MCF 10A (cell line): ENCODE results near the gene SLC24A3. TPM values are rescaled to one million over a fixed set of nuclear protein-coding genes. Genes with fewer than 3 reads are reported as not detected.
A peak's percentile ranks its signal among the peaks of the same experiment; 100 is the strongest.

Experiments used
- BruUV-seq: library from RNA; stranded (reverse); fragments of 400-500 nt; replicated peaks from 2 replicates; lab custom pipeline; 2021; lab: Mats Ljungman, UMichigan
- CTCF ChIA-PET: fragments of 300-600 bp; sonication (Branson Sonifier 250); formaldehyde crosslinking; extraction: SDS; loops from one replicate; lab custom pipeline; 2021; ENCODE audit warnings: antibody characterized with exemption, inconsistent platforms; lab: Yijun Ruan, JAX
- POLR2A ChIA-PET: fragments of 300-600, 350-650 bp; sonication (Branson Sonifier 250); formaldehyde crosslinking; extraction: SDS; loops from one replicate; lab custom pipeline; 2020; ENCODE audit warnings: antibody characterized with exemption, inconsistent platforms; lab: Yijun Ruan, JAX
- DNase-seq: peaks from one replicate; pipeline ENCODE4 v3.0.0-alpha.2; 2018; ENCODE audit not compliant: unreplicated experiment
- H3K27ac Mint-ChIP-seq: one replicate; pipeline ENCODE4 v1.8.0; 2022; ENCODE audit warnings: mild to moderate bottlenecking, low read depth, mixed read lengths; ENCODE audit not compliant: unreplicated experiment
- H3K27me3 Mint-ChIP-seq: one replicate; pipeline ENCODE4 v1.8.0; 2022; ENCODE audit warnings: mixed read lengths; ENCODE audit not compliant: insufficient read depth, unreplicated experiment
- H3K36me3 Mint-ChIP-seq: one replicate; pipeline ENCODE4 v1.8.0; 2022; ENCODE audit warnings: mild to moderate bottlenecking, moderate library complexity, mixed read lengths; ENCODE audit not compliant: insufficient read depth, unreplicated experiment
- H3K4me1 Mint-ChIP-seq: one replicate; pipeline ENCODE4 v1.8.0; 2022; ENCODE audit warnings: mixed read lengths; ENCODE audit not compliant: insufficient read depth, unreplicated experiment
- H3K4me3 Mint-ChIP-seq: one replicate; pipeline ENCODE4 v1.8.0; 2022; ENCODE audit warnings: mild to moderate bottlenecking, moderate library complexity, mixed read lengths; ENCODE audit not compliant: unreplicated experiment
- H3K9me3 Mint-ChIP-seq: one replicate; pipeline ENCODE4 v1.8.0; 2022; ENCODE audit warnings: mixed read lengths; ENCODE audit not compliant: unreplicated experiment
- CTCF ChIP-seq: fragments of 200-600 bp; IDR thresholded peaks from one replicate; pipeline ENCODE4 v1.8.0; 2022; ENCODE audit warnings: antibody characterized with exemption, mild to moderate bottlenecking; ENCODE audit not compliant: unreplicated experiment
- intact Hi-C: fragments of 100-400 bp; cut with micrococcal nuclease; formaldehyde crosslinking; loops from 2 replicates; pipeline ENCODE4 v1.14.1; 2022
- total RNA-seq: library from RNA; stranded (reverse); gene quantifications from 2 replicates; pipeline ENCODE4 v1.2.3, GENCODE V29; 2022

Gene SLC24A3
- total RNA-seq, 1 experiment from 2014 or later, result not detected

DNA sequence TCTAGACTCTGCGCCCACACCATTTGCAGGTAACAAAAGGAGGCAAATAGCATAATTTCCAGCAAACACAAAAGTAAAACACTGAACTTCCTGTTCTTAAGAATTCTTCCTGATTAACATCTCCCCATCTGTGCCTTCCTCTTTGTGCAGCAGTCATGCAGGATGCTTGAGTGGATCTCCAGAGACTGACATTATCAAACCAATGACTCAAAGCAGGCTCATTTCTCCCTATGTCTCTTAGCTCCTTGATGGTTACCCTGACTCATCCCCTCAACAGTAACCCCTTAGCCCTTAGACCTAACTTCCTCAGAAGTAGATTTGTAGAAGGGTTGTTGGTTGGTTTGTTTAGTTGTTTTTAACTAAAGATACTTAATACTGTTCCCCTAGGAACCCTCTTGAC, 408.6 kb downstream of the SLC24A3 start:
- intact Hi-C loops, result no loop called here
- ChIA-PET CTCF (interaction anchor here (1.0 kb wide), 1 partner anchor 989 kb away, joined by 3 read pairs; no protein-coding TSS in a partner anchor), POLR2A (interaction anchor here (0.6 kb wide), 1 partner anchor 8 kb away, joined by 3 read pairs; no protein-coding TSS in a partner anchor)
- Mint-ChIP-seq H3K27ac (no peak overlapping the region), H3K9me3 (peaks cover 6% of the 10 kb centered on the region), H3K27me3 (peaks cover 49% of the 10 kb centered on the region), H3K4me3 (no peak overlapping the region), H3K4me1 (no peaks in the 10 kb centered on the region), H3K36me3 (no peaks in the 10 kb centered on the region)
- DNase-seq, result no peak
- no peak for TF ChIP-seq CTCF
- no TSS peak for BruUV-seq

DNA sequence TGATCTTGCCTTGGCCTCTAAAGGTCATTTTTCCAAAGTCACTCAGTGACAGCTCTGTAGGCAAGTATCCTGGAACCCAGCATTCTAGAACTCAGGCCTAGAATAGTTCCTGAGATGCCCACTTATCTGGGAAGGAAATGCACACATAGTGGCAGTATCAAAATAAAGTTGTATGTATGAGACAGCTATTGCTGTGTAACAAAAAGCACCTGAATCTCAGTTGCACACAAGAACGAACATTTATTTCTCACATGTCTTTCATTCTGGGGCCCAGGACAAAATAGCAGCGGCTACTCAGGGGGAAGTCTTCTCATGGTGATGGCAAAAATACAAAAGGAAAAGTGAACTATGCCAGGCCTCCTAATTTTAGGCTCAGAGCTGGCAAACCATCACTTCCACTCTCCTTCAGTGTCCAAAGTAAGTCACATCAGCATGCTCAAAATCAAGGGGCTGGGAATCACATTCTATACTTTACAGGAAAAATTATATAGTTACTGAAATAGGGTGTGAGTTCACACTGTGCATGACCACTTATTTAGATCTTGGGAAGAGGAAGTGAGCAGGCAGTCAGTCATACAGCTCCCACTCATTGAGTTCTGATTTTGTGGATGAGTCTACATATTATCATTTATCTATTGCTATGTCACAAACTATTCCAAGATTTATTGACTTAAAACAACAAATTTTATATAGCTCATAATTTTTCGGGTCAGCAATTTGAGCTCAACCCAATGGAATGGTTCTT, 412.0 kb downstream of the SLC24A3 start:
- intact Hi-C loops, result no loop called here
- Mint-ChIP-seq H3K27me3 (peaks cover 33% of the 10 kb centered on the region), H3K9me3 (peaks cover 6% of the 10 kb centered on the region), H3K4me3 (no peak overlapping the region), H3K4me1 (no peaks in the 10 kb centered on the region), H3K36me3 (no peaks in the 10 kb centered on the region), H3K27ac (no peak overlapping the region)
- no peak for TF ChIP-seq CTCF
- BruUV-seq, result no TSS peak
- ChIA-PET POLR2A (no interaction called here), CTCF (interaction anchor here (1.5 kb wide), 1 partner anchor 38 kb away, joined by 4 read pairs; no protein-coding TSS in a partner anchor)
- DNase-seq, result no peak

DNA sequence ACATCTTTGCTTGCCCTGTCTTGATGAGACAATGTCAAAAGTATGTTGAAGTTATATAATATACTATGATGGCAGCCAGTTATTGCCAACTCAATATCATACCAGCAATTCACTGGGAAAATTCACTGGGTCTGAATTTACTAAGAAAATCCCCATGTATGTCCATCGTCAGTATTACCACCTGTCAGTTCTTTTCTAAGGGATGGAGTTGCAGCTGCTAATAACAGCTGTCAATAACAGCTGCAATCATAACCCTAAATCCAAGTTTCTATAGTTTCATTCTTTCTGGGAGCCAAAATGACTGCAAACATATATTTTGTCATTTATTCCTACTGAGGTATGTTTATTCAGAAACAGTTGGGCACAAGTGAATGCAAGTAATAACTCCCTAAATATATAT, 413.0 kb downstream of the SLC24A3 start:
- CTCF ChIA-PET, result interaction anchor here (8.0 kb wide), 1 partner anchor 37 kb away, joined by 95 read pairs; no protein-coding TSS in a partner anchor
- Mint-ChIP-seq H3K27ac (no peak overlapping the region), H3K36me3 (no peaks in the 10 kb centered on the region), H3K9me3 (peaks cover 6% of the 10 kb centered on the region), H3K4me3 (no peak overlapping the region), H3K4me1 (no peaks in the 10 kb centered on the region), H3K27me3 (peaks cover 23% of the 10 kb centered on the region)
- DNase-seq, result no peak
- POLR2A ChIA-PET, result no interaction called here
- BruUV-seq, result no TSS peak
- no peak for TF ChIP-seq CTCF
- intact Hi-C loops, result no loop called here

DNA sequence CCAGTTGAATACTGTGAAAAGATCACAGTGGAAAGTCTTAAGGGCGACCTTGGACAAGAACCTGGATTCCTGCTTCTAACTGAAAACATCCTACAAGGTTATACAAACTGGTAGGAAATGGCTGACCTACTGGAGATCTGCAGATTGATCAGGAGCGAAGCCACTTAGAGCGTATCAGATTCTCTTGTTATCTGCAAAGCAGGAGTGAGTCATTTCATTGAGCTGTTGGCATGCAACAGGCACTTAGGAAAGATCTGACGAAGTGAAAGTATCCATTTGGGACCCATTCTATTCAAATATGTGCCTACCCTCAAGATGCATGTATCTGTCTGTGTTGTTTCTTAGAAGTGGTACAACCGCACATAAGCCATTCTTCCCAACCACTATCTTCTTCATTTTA, 414.5 kb downstream of the SLC24A3 start:
- no TSS peak for BruUV-seq
- POLR2A ChIA-PET, result no interaction called here
- TF ChIP-seq CTCF, result no peak
- Mint-ChIP-seq H3K27ac (no peak overlapping the region), H3K4me1 (no peaks in the 10 kb centered on the region), H3K9me3 (peaks cover 6% of the 10 kb centered on the region), H3K27me3 (peaks cover 8% of the 10 kb centered on the region), H3K4me3 (no peak overlapping the region), H3K36me3 (no peaks in the 10 kb centered on the region)
- DNase-seq, result peak; percentile 5
- CTCF ChIA-PET, result interaction anchor here (8.0 kb wide), 1 partner anchor 35 kb away, joined by 95 read pairs; no protein-coding TSS in a partner anchor
- intact Hi-C loops, result no loop called here
